22Rv1 (cell line): ENCODE measurements around the gene CNTFR.

ENCODE experiments used
- H3K27ac ChIP-seq: fragments of 450-650 bp; 2 replicates; pipeline ENCODE4 v1.5.1; 2017
- CTCF ChIP-seq: fragments of 450-650 bp; IDR thresholded peaks from 2 replicates; pipeline ENCODE4 v1.5.1; 2017; ENCODE audit warnings: mild to moderate bottlenecking
- ZFX ChIP-seq: fragments of 450-650 bp; IDR thresholded peaks from 2 replicates; pipeline ENCODE4 v1.6.1; 2017; ENCODE audit warnings: antibody characterized with exemption, borderline replicate concordance

CNTFR gene

DNA sequence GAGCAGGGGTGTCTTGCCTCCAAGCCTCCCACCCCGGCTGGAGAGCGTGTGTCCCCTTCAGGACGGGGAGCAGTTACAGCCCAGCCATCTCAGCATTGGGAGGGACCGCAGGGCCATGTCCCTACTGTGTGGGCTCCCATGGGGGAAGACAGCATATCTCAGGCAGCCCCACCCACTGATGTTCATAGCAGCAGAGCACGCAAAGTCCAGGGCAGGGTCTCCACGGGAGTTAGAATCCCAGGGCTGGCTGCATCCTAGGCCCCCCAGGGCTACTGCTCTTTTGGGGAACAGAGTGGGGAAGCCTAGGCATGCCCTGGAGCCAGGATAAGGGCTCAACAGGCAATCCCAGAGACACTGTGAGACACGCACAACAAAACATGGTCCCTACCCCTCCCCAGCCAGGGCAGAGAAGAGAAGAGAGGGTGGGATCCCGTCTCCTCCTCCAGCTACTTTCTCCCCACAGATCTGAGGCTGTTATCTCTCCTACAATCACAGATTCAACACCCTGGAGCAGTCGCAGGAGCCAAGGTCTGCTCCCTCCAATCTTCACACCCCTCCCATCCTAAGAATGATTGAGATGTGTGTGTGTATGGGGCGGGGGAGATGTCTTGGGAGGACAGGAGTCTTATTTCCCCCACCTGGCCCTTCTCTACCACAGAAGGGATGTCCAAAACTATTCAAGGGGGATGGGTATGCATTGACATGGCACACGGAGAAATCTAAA is 3.4 kb downstream of the CNTFR start:
- no peak overlapping the region for H3K27ac ChIP-seq
- no peak for TF ChIP-seq ZFX
- TF ChIP-seq CTCF = no peak

DNA sequence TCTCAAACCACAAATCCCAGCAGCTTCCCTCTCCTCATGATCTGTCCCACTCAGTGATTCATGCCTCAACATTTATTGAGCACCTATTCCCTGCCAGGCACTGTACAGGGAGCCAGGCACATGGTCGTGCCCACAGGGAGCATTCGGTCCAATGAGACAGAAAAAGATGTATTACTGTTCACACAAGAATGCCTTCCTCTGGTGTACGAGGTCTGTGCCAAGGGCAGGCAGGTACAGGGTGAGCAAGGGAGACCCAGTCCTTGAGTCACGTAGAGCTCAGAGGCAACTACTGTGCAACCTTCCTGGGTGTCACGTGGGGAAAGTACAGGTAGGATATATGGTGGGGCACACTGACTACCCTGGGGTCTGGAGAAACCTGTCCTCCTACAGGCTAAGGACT is 4.6 kb downstream of the CNTFR start:
- TF ChIP-seq ZFX (no peak), CTCF (no peak)

DNA sequence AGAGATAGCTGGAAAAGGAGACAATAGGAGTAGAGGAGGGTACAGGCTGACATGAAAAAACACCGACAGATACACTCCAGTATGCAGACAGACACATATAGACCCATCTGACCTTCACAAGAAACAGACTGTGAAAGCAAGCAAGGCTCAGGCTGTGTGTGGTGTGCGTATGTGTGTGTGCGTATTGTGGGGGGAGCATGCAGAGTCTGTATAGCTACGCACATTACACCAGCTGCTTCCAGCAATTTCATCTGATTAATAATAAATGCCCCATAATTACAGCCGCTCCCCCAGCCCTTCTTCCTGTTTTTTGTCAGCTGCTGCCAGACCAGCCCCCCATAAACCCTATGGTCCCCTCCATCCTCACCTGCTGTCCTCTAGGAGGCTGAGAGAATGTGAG is 6.7 kb downstream of the CNTFR start:
- H3K27ac ChIP-seq = no peak overlapping the region
- TF ChIP-seq CTCF = no peak
- no peak for TF ChIP-seq ZFX

More for the DNA sequence above, 4.6 kb downstream of the CNTFR start:
- H3K27ac ChIP-seq = no peak overlapping the region

DNA sequence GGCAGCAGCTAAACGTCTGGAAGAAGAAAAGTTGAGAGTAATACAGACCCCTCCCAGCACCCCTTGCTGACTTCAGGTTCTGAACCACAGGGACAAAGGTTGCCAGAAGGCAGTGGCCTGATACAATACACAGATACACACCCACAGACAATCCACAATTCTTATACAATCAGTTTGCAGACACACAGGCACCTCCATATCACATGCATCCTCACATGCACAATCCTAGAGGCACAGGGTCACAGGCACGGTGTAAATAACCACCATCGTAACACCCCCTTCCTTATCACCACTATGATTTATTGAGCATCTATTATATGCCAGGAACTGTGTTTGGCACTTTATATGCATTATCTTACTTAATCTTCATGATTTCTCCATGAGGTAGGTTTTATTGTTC is 8.2 kb downstream of the CNTFR start:
- no peak overlapping the region for H3K27ac ChIP-seq
- TF ChIP-seq CTCF = no peak
- TF ChIP-seq ZFX = no peak

DNA sequence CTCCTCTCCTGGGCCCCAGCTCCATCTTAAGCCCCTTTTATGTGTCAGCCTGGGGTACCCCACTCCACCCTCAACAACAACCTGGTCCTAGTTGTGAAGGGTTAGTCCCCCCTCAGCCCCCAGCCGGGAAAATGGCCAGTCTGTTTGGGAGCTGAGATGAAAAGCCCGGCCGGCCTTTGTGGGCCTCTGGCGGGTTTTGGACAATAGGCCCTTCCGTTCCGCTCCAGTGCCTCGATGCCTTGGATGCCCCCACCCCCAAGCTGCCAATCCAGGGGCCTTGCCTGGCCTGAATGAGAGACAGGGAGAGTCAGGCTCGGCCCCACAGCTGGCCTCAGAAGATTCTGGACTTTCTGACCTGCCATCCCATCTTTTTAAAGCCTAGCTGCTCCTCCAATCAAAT is 9.2 kb downstream of the CNTFR start:
- no peak overlapping the region for H3K27ac ChIP-seq
- TF ChIP-seq ZFX (no peak), CTCF (no peak)

DNA sequence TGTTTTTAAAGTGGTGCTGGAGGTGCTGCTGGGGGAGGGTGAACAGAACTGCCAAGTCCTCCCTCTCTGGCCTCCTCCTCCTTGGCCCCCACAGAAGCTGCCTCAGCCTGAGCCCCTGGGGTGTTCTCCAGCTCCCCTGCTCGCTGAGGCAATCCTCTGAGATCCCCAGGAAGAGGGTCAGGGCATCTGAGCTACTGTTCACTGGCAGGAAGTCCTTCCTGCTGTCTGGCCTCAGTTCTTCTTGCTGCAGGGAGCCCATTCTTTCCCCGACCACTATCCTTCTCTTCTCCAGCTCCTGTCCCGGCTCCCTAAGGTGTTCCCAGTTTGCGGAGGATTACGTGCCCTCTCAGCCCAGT is 9.7 kb downstream of the CNTFR start:
- H3K27ac ChIP-seq = no peak overlapping the region
- TF ChIP-seq ZFX (no peak), CTCF (no peak)

- no peak overlapping the region for H3K27ac ChIP-seq
- no peak for TF ChIP-seq CTCF
- no peak for TF ChIP-seq ZFX
Measured at GRCh38 chr9:34579104-34579807, 10.3 kb downstream of the CNTFR start.
